Gastrocnemius medialis (tissue), 4 donors: ENCODE measurements around the gene GALNT18. TPM values are rescaled to one million over a fixed set of nuclear protein-coding genes. Genes with fewer than 3 reads are reported as not detected.

ENCODE experiments used
- ATAC-seq, 2 donors: fragments of 150-250 bp; one replicate each; pipeline ENCODE4 v1.9.1; 2016
- DNase-seq, 2 donors: peaks; one replicate each; pipeline ENCODE4 v3.0.0-alpha.2; 2019
- H3K27ac ChIP-seq, 4 donors: fragments of 200-600 bp; sonication (generic); 1 replicate in 1 of 4; 2 replicates in 3 of 4; pipeline ENCODE4 v1.5.1; 2016 to 2018; ENCODE audit warnings: mild to moderate bottlenecking in 2 of 4, moderate library complexity in 1 of 4
- H3K27me3 ChIP-seq, 3 donors: fragments of 200-600 bp; sonication (generic) in 2 of 3; 1 replicate in 1 of 3; 2 replicates in 2 of 3; pipeline versions ENCODE4 v1.5.1 to v1.6.0; 2016 to 2019; ENCODE audit warnings: mild to moderate bottlenecking in 1 of 3, moderate library complexity in 1 of 3
- H3K36me3 ChIP-seq, 2 donors: fragments of 200-600 bp; sonication (generic) in 1 of 2; one replicate each; pipeline ENCODE4 v1.5.1; 2017 to 2018
- H3K4me1 ChIP-seq, 2 donors: fragments of 200-600 bp; sonication (generic) in 1 of 2; one replicate each; pipeline ENCODE4 v1.5.1; 2016 to 2017; ENCODE audit warnings: mild to moderate bottlenecking in 2 of 2
- H3K4me3 ChIP-seq, 4 donors: fragments of 200-600 bp; sonication (generic) in 3 of 4; 1 replicate in 1 of 4; 2 replicates in 3 of 4; pipeline ENCODE4 v1.5.1; 2016 to 2019; ENCODE audit warnings: mild to moderate bottlenecking in 2 of 4
- H3K9me3 ChIP-seq, 3 donors: fragments of 200-600 bp; sonication (generic) in 2 of 3; 1 replicate in 1 of 3; 2 replicates in 2 of 3; pipeline ENCODE4 v1.5.1; 2016 to 2019
- POLR2A ChIP-seq, 2 donors: fragments of 450-650 bp; IDR thresholded peaks; one replicate each; pipeline ENCODE4 v1.6.1; 2017; ENCODE audit warnings: antibody characterized with exemption in 2 of 2, mild to moderate bottlenecking in 2 of 2, moderate library complexity in 2 of 2
- in situ Hi-C, 4 donors: fragments of 200-750 bp; cut with MboI; loops; one replicate each; pipeline versions ENCODE4 v1.15.0 to v1.8.0; 2017; ENCODE audit warnings: low sequenced_read_pairs in 4 of 4
- intact Hi-C: fragments of 100-400 bp; cut with DNase I; formaldehyde crosslinking; loops from one replicate; pipeline ENCODE4 v1.15.1; 2023; ENCODE audit warnings: low total_unique reads
- total RNA-seq, 4 donors: library from RNA; depleted of rRNA; stranded (reverse); fragments of >200 nt; gene quantifications; one replicate each; pipeline versions ENCODE4 v1.1.0 to v1.2.3, GENCODE V29; 2016
- TF ChIP-seq, protein P1 (sequence below), 5 experiments: fragments of 450-650 bp in 3 of 5; fragments of 200-600 bp in 2 of 5; sonication (generic) in 2 of 5; IDR thresholded peaks in 4 of 5; conservative IDR thresholded peaks in 1 of 5; 1 replicate in 4 of 5; 2 replicates in 1 of 5; pipeline ENCODE4 v1.5.1; 2016 to 2019; ENCODE audit warnings: antibody characterized with exemption in 5 of 5, mild to moderate bottlenecking in 3 of 5, moderate library complexity in 3 of 5

The GALNT18 gene
- total RNA-seq, 4 donors from 2014 or later = 10.5 to 29.2 (median 11.2) TPM

- H3K27ac ChIP-seq = peak overlapping the region in 1 of 4 donors; percentile 33
- H3K4me1 ChIP-seq = peaks cover 16 to 46% of the 10 kb centered on the region in 2 donors
- no peak for ATAC-seq
- H3K36me3 ChIP-seq = no peaks in the 10 kb centered on the region
- TF ChIP-seq, protein P1, sequence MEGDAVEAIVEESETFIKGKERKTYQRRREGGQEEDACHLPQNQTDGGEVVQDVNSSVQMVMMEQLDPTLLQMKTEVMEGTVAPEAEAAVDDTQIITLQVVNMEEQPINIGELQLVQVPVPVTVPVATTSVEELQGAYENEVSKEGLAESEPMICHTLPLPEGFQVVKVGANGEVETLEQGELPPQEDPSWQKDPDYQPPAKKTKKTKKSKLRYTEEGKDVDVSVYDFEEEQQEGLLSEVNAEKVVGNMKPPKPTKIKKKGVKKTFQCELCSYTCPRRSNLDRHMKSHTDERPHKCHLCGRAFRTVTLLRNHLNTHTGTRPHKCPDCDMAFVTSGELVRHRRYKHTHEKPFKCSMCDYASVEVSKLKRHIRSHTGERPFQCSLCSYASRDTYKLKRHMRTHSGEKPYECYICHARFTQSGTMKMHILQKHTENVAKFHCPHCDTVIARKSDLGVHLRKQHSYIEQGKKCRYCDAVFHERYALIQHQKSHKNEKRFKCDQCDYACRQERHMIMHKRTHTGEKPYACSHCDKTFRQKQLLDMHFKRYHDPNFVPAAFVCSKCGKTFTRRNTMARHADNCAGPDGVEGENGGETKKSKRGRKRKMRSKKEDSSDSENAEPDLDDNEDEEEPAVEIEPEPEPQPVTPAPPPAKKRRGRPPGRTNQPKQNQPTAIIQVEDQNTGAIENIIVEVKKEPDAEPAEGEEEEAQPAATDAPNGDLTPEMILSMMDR (IDR thresholded peaks at IDR 0.05 in 4 of 5, conservative IDR thresholded peaks at IDR 0.05 in 1 of 5) = no peak
- in situ Hi-C loops (no loop called here), intact Hi-C loops (no loop called here)
- no peak overlapping the region for H3K4me3 ChIP-seq
- H3K9me3 ChIP-seq = no peaks in the 10 kb centered on the region
- no peak for DNase-seq
- no peaks in the 10 kb centered on the region for H3K27me3 ChIP-seq
These were observed 200.3 kb downstream of the GALNT18 start for GRCh38 chr11:11421509-11421908.

DNA sequence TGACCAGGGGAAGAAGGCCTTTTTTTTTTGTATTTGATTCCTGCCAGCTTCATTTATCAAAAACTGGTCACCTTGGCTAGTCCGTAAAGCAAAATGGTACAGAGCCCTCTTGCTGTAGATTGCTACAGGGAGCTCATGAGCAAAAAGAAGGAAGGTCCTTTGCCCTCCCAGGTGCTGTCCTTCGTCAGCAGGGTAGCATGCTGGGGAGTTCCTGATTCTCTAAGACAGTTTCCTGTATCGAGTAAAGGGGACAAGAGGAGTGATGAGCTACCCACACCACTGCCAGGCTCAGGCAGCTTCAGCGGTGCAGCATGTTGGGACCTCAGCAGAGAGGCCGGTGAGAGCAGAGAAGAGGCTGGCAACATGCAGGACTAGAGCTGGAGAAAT, 200.9 kb downstream of the GALNT18 start:
- no peak for TF ChIP-seq POLR2A (IDR thresholded peaks at IDR 0.05)
- no peak overlapping the region for H3K4me3 ChIP-seq
- H3K9me3 ChIP-seq = no peaks in the 10 kb centered on the region
- peak overlapping the region in 2 of 4 donors; percentile 27 to 33 for H3K27ac ChIP-seq
- ATAC-seq (no peak), DNase-seq (no peak)
- intact Hi-C loops = no loop called here
- peaks cover 16 to 44% of the 10 kb centered on the region in 2 donors for H3K4me1 ChIP-seq
- no peaks in the 10 kb centered on the region for H3K36me3 ChIP-seq
- in situ Hi-C loops = no loop called here
- no peaks in the 10 kb centered on the region for H3K27me3 ChIP-seq

DNA sequence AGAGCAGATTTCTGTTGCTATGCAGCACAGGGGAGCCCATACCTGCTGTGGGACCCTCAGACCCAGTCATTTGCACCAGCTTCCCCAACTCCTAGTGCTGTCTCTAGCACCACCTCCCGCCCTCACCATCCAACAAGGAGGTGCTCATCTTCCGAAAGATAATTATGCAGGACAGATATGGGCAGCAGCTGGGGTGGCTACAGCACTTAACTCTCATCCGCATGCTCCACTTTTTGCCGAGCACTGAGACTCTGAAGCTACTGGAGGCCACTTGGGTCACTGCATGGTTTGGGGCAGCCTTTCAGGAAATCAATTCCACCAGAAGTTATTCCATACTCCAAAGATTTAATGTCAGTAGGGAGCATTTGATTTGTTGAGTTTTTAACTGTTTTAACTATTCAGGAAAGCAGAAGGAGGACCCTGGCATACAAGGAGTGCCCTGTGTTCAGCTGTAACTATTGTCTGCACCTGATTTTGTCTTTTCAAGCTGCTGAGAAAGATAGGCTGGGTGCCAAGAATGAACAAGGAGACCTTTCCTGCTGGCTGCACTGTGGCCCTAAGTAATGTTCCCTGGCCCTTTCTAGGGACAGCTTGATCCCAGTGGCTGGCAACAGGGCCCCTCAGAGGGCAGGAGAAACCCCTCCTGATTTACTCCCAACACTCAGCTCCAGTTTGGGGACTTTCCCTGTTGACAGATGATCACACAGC, 201.5 kb downstream of the GALNT18 start:
- H3K4me1 ChIP-seq = peaks cover 16 to 46% of the 10 kb centered on the region in 2 donors
- in situ Hi-C loops (no loop called here), intact Hi-C loops (no loop called here)
- ATAC-seq = peak in 1 of 2 donors; percentile 43
- peak overlapping the region in 2 of 4 donors; percentile 27 to 33 for H3K27ac ChIP-seq
- no peaks in the 10 kb centered on the region for H3K9me3 ChIP-seq
- DNase-seq = no peak
- TF ChIP-seq, protein P1 (IDR thresholded peaks at IDR 0.05 in 4 of 5, conservative IDR thresholded peaks at IDR 0.05 in 1 of 5) = no peak
- TF ChIP-seq POLR2A (IDR thresholded peaks at IDR 0.05) = no peak
- no peaks in the 10 kb centered on the region for H3K27me3 ChIP-seq
- no peaks in the 10 kb centered on the region for H3K36me3 ChIP-seq
- no peak overlapping the region for H3K4me3 ChIP-seq

DNA sequence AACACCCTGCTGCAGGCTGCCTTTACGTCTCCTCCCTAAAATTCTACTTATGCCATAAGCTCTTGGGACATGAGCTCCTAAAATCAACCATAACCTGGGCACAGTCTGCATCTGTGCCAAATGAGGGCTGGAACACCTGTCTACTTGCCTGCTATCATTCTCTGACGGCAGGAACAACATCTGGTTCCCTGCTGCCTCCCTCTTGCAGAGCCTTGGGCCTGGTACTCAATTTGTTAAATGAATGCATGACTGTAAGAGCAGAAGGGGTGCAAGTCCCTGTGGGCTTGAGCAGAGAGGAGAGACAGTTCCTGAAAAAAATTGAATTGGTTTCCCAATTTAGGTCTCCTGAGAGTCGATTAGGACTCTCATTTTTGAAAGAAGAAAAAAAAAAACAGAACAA, 202.1 kb downstream of the GALNT18 start:
- Histone ChIP-seq H3K4me3 (no peak overlapping the region), H3K9me3 (no peaks in the 10 kb centered on the region), H3K4me1 (peaks cover 16 to 46% of the 10 kb centered on the region in 2 donors), H3K27ac (no peak overlapping the region), H3K27me3 (no peaks in the 10 kb centered on the region), H3K36me3 (no peaks in the 10 kb centered on the region)
- DNase-seq = no peak
- ATAC-seq = no peak
- TF ChIP-seq, protein P1 (IDR thresholded peaks at IDR 0.05 in 4 of 5, conservative IDR thresholded peaks at IDR 0.05 in 1 of 5) = no peak
- TF ChIP-seq POLR2A (IDR thresholded peaks at IDR 0.05) = no peak
- in situ Hi-C loops (no loop called here), intact Hi-C loops (no loop called here)

DNA sequence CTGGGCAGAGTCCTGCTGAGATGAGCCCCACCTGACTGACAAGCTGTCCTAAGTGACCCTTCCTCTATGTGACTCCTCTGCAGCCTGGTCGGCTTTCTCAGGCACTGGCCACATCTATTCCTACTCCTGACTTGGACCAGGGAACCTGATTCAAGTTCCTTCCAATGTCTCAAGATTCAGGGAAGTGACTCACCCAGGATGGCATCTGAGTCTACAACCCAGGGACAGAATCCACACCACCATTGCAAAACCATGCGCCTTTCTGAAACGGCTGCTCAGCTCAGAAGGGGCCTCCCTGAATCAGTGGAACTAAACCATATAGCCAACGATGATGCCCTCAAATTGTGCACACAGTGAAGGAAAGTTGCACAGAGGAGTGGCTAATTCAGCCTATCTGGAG, 204.9 kb downstream of the GALNT18 start:
- TF ChIP-seq, protein P1 (IDR thresholded peaks at IDR 0.05 in 4 of 5, conservative IDR thresholded peaks at IDR 0.05 in 1 of 5) = no peak
- TF ChIP-seq POLR2A (IDR thresholded peaks at IDR 0.05) = no peak
- no peak overlapping the region for H3K27ac ChIP-seq

More for the DNA sequence above, 204.9 kb downstream of the GALNT18 start:
- H3K27me3 ChIP-seq = no peaks in the 10 kb centered on the region
- peaks cover 5 to 35% of the 10 kb centered on the region in 2 donors for H3K4me1 ChIP-seq
- no peak overlapping the region for H3K4me3 ChIP-seq
- ATAC-seq = peak; percentile 50 to 85
- intact Hi-C loops (no loop called here), in situ Hi-C loops (no loop called here)
- no peaks in the 10 kb centered on the region for H3K9me3 ChIP-seq
- no peaks in the 10 kb centered on the region for H3K36me3 ChIP-seq
- DNase-seq = peak in 1 of 2 donors; percentile 24
